Naive thymus-derived CD4-positive, alpha-beta T cell (primary cell): ENCODE measurements around the gene SLCO2A1. TPM values are rescaled to one million over a fixed set of nuclear protein-coding genes. Genes with fewer than 3 reads are reported as not detected.

Experiments
- ATAC-seq: fragments of 150-1000 bp; cut with Tn5 transposase; 2 replicates; pipeline ENCODE4 v1.10.0; 2021; ENCODE audit warnings: mild to moderate bottlenecking, moderate library complexity
- CTCF ChIA-PET: fragments of 350-600 bp; sonication (Branson Sonifier 250); formaldehyde crosslinking; loops from one replicate; lab custom pipeline; 2021; ENCODE audit warnings: antibody characterized with exemption; lab: Charles Lee
- POLR2A ChIA-PET: fragments of 350-600 bp; sonication (Branson Sonifier 250); formaldehyde crosslinking; loops from one replicate; lab custom pipeline; 2021; ENCODE audit warnings: antibody characterized with exemption, inconsistent platforms; lab: Charles Lee
- DNase-seq, 9 donors: peaks; one replicate each; pipeline versions ENCODE4 v3.0.0 to v3.0.0-alpha.2; 2020 to 2022; ENCODE audit warnings: mixed read lengths in 1 of 9
- H3K27ac ChIP-seq: one replicate; pipeline ENCODE4 v1.7.0; 2013; ENCODE audit warnings: mild to moderate bottlenecking, low read depth, low read length, moderate library complexity
- H3K27me3 ChIP-seq, 2 donors: one replicate each; pipeline ENCODE4 v1.7.0; 2013; ENCODE audit warnings: low read length in 2 of 2, mild to moderate bottlenecking in 2 of 2, moderate library complexity in 2 of 2; ENCODE audit not compliant: control insufficient read depth in 2 of 2, insufficient read depth in 2 of 2
- H3K36me3 ChIP-seq, 3 experiments: 1 replicate in 2 of 3; 2 replicates in 1 of 3; pipeline ENCODE4 v1.7.0; 2013; ENCODE audit warnings: low read length in 3 of 3, mild to moderate bottlenecking in 3 of 3, moderate library complexity in 1 of 3; ENCODE audit not compliant: insufficient read depth in 3 of 3, control insufficient read depth in 2 of 3
- H3K4me1 ChIP-seq, 2 donors: one replicate each; pipeline ENCODE4 v1.7.0; 2013; ENCODE audit warnings: low read length in 2 of 2, mild to moderate bottlenecking in 2 of 2, moderate library complexity in 1 of 2; ENCODE audit not compliant: control insufficient read depth in 2 of 2, insufficient read depth in 2 of 2
- H3K4me3 ChIP-seq: 2 replicates; pipeline ENCODE4 v1.7.0; 2013; ENCODE audit warnings: mild to moderate bottlenecking, low read length
- H3K9me3 ChIP-seq, 3 experiments: 1 replicate in 2 of 3; 2 replicates in 1 of 3; pipeline ENCODE4 v1.7.0; 2013; ENCODE audit warnings: low read length in 3 of 3; ENCODE audit not compliant: control insufficient read depth in 2 of 3
- H3K27ac Mint-ChIP-seq, 9 donors: one replicate each; pipeline ENCODE4 v1.8.0; 2020 to 2022; ENCODE audit warnings: mixed read lengths in 9 of 9, mild to moderate bottlenecking in 8 of 9, moderate library complexity in 5 of 9, inconsistent platforms in 2 of 9
- H3K27me3 Mint-ChIP-seq, 5 donors: one replicate each; pipeline ENCODE4 v1.8.0; 2021 to 2022; ENCODE audit warnings: mixed read lengths in 5 of 5, mild to moderate bottlenecking in 1 of 5
- H3K36me3 Mint-ChIP-seq, 5 donors: one replicate each; pipeline ENCODE4 v1.8.0; 2020 to 2022; ENCODE audit warnings: mixed read lengths in 5 of 5, mild to moderate bottlenecking in 3 of 5, inconsistent platforms in 1 of 5
- H3K4me1 Mint-ChIP-seq, 7 donors: one replicate each; pipeline ENCODE4 v1.8.0; 2020 to 2022; ENCODE audit warnings: mixed read lengths in 7 of 7, mild to moderate bottlenecking in 3 of 7, inconsistent platforms in 1 of 7
- H3K4me3 Mint-ChIP-seq, 10 donors: one replicate each; pipeline ENCODE4 v1.8.0; 2020 to 2022; ENCODE audit warnings: mild to moderate bottlenecking in 10 of 10, mixed read lengths in 10 of 10, moderate library complexity in 6 of 10, inconsistent platforms in 2 of 10
- H3K9me3 Mint-ChIP-seq, 11 donors: one replicate each; pipeline ENCODE4 v1.8.0; 2020 to 2022; ENCODE audit warnings: mixed read lengths in 11 of 11, mild to moderate bottlenecking in 4 of 11, inconsistent platforms in 1 of 11, moderate library complexity in 1 of 11
- intact Hi-C, 2 donors: fragments of 100-400 bp; cut with micrococcal nuclease; formaldehyde crosslinking; loops; one replicate each; pipeline ENCODE4 v1.15.1; 2023
- polyA plus RNA-seq, 2 donors: library from polyadenylated mRNA; unstranded; fragments of 300-500 nt; fragmentation: Illumina TruSeq; gene quantifications; one replicate each; pipeline ENCODE4 v1.2.3, GENCODE V29; 2021
- total RNA-seq, 6 experiments: library from RNA in 5 of 6; stranded (reverse) in 5 of 6; gene quantifications; 1 replicate in 5 of 6; 2 replicates in 1 of 6; pipeline ENCODE4 v1.2.3 and lab custom pipeline; 2021 to 2026

SLCO2A1 gene
- total and polyA plus RNA-seq, 7 experiments from 2014 or later: not detected

DNA sequence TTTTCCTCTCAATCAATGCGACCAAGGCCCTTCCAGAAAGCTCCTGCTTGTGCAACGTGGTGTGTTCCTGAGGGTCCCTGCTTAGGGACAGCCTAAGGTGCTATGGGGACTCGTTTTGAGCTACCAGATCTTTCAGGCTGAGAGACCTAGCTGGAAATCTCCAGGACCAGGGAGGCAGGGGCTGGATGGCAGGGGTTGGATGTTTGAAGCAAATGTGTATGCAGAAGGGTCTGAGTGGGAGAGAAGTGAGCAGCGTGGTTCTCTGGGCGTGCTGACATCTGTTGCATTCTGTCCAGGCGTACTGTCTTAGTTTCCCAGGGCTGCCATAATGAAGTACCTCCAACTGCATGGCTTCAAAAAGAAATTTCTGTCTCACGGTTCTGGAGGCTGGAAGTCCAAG is 31.7 kb upstream of the SLCO2A1 start:
- CTCF ChIA-PET: no interaction called here
- POLR2A ChIA-PET: no interaction called here
- H3K9me3 ChIP-seq: no peaks in the 10 kb centered on the region
- no peaks in the 10 kb centered on the region for H3K36me3 ChIP-seq
- intact Hi-C loops: no loop called here
- no peaks in the 10 kb centered on the region for H3K27me3 ChIP-seq
- no peak overlapping the region for H3K4me3 Mint-ChIP-seq
- ATAC-seq (no peak), DNase-seq (no peak)
- no peak overlapping the region for H3K27ac Mint-ChIP-seq
- H3K4me3 ChIP-seq: no peak overlapping the region
- peaks cover 0 to 3% (median 0%) of the 10 kb centered on the region in 7 donors for H3K4me1 Mint-ChIP-seq
- H3K4me1 ChIP-seq: no peaks in the 10 kb centered on the region
- H3K27ac ChIP-seq: no peak overlapping the region
- no peaks in the 10 kb centered on the region for H3K36me3 Mint-ChIP-seq
- peaks cover 0 to 9% (median 4%) of the 10 kb centered on the region in 5 donors for H3K27me3 Mint-ChIP-seq
- peaks cover 0 to 2% (median 0%) of the 10 kb centered on the region in 11 donors for H3K9me3 Mint-ChIP-seq

DNA sequence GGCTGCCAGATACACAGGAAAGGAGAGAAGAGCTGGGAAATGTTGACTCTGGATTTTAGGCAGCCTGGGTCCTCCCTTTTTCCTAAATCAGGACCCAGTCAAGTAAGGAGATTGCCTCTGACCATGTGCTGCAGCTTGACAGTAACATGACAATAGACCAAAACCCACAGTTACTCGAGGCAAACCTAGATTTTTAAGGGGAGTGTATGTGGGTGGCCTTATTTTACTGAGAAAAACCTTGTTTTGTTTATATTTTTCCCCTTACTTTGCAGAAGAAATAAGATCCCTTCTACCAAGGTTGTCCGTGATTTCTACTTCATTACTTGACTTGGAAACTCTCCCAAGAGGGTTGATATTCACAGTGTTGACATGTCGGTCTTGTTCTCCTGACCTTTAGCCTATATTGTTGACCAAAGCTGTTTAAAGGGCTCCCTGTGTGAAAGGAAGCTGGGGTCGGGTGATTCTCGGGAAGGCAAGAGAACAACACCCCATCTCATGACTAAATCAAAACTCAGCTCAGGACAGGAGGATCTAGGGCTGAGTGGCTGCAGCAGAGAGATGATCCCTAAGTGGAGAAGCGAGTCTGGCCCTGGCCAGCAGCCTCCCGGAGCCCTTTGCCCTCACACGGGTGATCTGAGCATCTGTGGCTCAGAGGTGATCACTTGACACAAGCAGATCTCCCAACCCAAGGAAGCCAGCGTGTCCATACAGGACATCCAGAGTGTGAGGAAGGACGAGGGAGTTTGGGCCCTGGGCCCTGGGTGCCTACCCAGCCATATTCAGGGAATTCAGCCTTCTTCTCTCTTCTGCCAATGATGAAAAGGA is 31.0 kb upstream of the SLCO2A1 start:
- Mint-ChIP-seq H3K4me3 (no peak overlapping the region), H3K27me3 (peaks cover 0 to 6% (median 3%) of the 10 kb centered on the region in 5 donors), H3K36me3 (no peaks in the 10 kb centered on the region), H3K27ac (no peak overlapping the region), H3K4me1 (peaks cover 0 to 3% (median 0%) of the 10 kb centered on the region in 7 donors), H3K9me3 (peaks cover 0 to 2% (median 0%) of the 10 kb centered on the region in 11 donors)
- ChIA-PET CTCF (interaction anchor here (0.9 kb wide), 1 partner anchor 11 kb away, joined by 3 read pairs; no protein-coding TSS in a partner anchor), POLR2A (no interaction called here)
- no peak for ATAC-seq
- H3K27ac ChIP-seq: no peak overlapping the region
- no peaks in the 10 kb centered on the region for H3K9me3 ChIP-seq
- H3K27me3 ChIP-seq: no peaks in the 10 kb centered on the region
- no peaks in the 10 kb centered on the region for H3K36me3 ChIP-seq
- H3K4me1 ChIP-seq: no peaks in the 10 kb centered on the region
- no peak overlapping the region for H3K4me3 ChIP-seq
- intact Hi-C loops: no loop called here
- DNase-seq: no peak

DNA sequence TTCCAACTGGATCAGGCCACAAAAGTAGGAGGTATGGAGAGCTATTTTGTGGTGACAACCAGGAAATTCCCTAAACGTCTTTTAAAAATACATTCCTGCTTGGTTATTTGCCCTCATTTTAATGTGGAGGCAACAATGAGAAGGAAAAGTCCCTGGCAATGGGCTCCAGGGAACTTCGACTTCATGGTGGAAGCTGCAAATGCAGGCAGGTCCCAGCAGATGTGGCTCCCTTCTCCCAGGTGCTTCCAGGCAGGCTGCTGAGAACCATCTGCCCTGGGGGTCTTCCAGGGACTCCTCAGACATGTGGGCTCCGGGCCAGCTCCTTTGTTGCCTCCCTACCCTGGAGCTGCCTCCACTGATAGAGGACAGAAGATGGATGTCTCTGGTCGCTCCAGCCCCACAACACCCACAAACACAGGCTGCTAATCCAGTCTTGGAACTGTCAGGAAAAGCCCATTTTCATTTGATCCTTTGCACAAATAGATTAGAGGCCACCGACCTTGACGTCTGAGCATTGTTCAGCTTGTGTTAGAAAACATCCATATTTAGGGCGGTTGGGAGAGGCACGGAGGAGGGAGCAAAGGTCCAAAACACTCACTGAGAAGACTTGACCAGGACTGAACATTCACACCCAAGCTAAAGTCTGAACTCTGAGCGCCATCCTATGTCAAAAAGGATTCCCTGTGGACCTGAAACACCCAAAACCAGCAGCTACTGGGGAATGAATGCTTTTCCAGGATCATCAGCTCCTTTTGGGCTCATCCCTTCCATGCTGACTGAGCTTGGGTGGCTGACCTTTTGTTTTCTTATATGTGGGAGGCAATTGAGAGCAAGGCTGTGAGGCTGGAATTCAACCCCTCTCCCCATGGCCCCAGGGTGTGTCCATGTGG is 30.2 kb upstream of the SLCO2A1 start:
- no peaks in the 10 kb centered on the region for H3K9me3 ChIP-seq
- DNase-seq (no peak), ATAC-seq (no peak)
- intact Hi-C loops: no loop called here
- H3K27ac ChIP-seq: no peak overlapping the region
- Mint-ChIP-seq H3K4me1 (peaks cover 0 to 5% (median 0%) of the 10 kb centered on the region in 7 donors), H3K4me3 (no peak overlapping the region), H3K27ac (no peak overlapping the region), H3K9me3 (peaks cover 0 to 2% (median 0%) of the 10 kb centered on the region in 11 donors), H3K27me3 (peaks cover 0 to 6% (median 3%) of the 10 kb centered on the region in 5 donors), H3K36me3 (no peaks in the 10 kb centered on the region)
- CTCF ChIA-PET: interaction anchor here (0.9 kb wide), 1 partner anchor 10 kb away, joined by 3 read pairs; no protein-coding TSS in a partner anchor
- POLR2A ChIA-PET: no interaction called here
- H3K27me3 ChIP-seq: no peaks in the 10 kb centered on the region
- no peaks in the 10 kb centered on the region for H3K36me3 ChIP-seq
- no peaks in the 10 kb centered on the region for H3K4me1 ChIP-seq
- H3K4me3 ChIP-seq: no peak overlapping the region

DNA sequence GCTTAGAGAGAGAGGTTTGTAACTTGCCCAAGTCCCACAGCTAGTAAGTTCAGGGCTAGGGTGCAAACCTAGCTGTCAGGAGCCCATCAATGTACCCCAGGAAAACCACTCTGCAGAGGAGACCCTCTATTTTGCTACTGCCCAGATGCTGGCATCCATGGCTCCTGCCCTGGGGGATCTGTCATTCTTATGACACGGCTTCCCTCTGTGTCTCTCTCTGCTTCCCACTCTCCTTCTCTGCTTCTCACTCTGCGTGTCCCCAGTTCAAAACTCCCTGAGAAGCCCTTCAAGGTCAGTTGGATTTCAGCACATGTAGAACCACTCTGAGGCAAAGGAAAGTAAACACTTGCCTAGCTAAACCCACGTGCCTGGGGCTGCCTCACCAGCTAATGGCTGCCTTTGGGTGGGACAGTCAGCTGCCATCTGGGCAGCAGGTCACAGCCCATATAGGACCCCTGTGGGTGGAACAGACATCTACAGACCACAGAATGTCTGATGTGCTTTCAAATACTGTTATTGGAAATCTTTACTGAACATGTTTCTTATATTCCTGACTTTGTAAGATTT is 29.4 kb upstream of the SLCO2A1 start:
- no peak for DNase-seq
- Mint-ChIP-seq H3K27ac (peak overlapping the region in 1 of 9 donors; percentile 56), H3K4me3 (no peak overlapping the region), H3K36me3 (no peaks in the 10 kb centered on the region), H3K4me1 (peaks cover 0 to 8% (median 0%) of the 10 kb centered on the region in 7 donors), H3K9me3 (peaks cover 0 to 2% (median 0%) of the 10 kb centered on the region in 11 donors), H3K27me3 (peaks cover 0 to 6% (median 3%) of the 10 kb centered on the region in 5 donors)
- H3K4me1 ChIP-seq: no peaks in the 10 kb centered on the region
- no peak for ATAC-seq
- no peaks in the 10 kb centered on the region for H3K27me3 ChIP-seq
- no peaks in the 10 kb centered on the region for H3K36me3 ChIP-seq
- no peak overlapping the region for H3K4me3 ChIP-seq
- ChIA-PET CTCF (no interaction called here), POLR2A (no interaction called here)
- intact Hi-C loops: no loop called here
- H3K9me3 ChIP-seq: no peaks in the 10 kb centered on the region
- H3K27ac ChIP-seq: no peak overlapping the region

DNA sequence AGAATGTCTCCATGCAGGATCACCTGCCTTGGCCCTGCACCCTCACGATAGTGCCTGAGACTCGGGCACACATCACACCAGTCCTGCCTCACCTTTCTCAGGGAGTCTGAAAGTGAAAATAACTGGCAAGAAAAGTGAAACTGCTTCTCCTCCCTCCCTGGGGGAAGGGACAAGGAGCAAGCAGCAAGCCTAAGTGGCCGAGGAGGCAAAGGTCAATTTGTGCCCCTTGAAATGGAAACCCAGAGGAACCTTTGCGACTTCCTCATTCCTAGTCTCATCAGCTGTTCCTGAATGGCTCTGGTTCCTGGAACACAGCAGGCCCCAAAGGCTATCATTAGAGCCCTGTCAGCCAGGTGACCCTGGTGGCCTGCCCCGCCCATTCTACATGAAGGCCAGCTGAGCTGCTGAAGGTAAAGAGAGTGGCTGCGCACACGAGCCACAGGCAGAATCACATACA is 28.0 kb upstream of the SLCO2A1 start:
- H3K4me3 ChIP-seq: no peak overlapping the region
- Mint-ChIP-seq H3K4me1 (peaks cover 0 to 8% (median 0%) of the 10 kb centered on the region in 7 donors), H3K36me3 (no peaks in the 10 kb centered on the region), H3K27ac (no peak overlapping the region), H3K27me3 (peaks cover 0 to 6% (median 3%) of the 10 kb centered on the region in 5 donors), H3K4me3 (no peak overlapping the region), H3K9me3 (peaks cover 0 to 2% (median 0%) of the 10 kb centered on the region in 11 donors)
- ChIA-PET CTCF (no interaction called here), POLR2A (no interaction called here)
- no peak overlapping the region for H3K27ac ChIP-seq
- ATAC-seq: no peak
- H3K9me3 ChIP-seq: no peaks in the 10 kb centered on the region
- intact Hi-C loops: no loop called here
- H3K36me3 ChIP-seq: no peaks in the 10 kb centered on the region
- no peaks in the 10 kb centered on the region for H3K27me3 ChIP-seq
- DNase-seq: no peak
- no peaks in the 10 kb centered on the region for H3K4me1 ChIP-seq

DNA sequence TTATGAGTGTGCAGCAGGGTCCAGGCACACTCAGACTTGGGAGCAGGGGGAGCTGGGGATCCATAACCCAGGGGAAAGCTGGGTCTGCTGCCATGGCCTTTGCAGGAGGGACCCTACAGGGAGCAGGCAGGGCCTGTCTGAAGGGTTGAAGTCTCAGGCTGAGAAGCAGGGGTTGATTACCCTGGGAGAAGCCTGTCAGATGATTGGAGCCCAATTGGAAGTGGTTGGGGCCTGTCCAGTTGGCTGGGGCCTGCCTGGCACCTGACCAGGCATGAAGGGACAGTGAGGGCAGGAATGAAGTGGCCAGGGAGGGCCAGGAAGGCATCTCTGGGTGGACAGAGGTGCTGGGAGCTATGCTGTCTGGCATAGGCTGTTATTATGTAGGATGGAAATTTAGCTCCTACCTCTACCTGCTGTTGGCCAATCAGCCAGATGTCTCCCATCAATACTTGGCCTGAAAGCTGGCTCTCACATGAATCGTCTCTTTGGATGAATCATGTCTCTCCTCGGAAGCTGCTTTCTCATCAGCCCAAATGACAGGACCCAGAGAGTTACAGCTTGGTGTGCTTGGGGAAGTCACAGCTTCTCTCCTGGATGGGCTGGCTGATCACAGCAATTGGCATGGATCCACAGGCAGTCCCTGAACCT is 27.4 kb upstream of the SLCO2A1 start:
- ATAC-seq (no peak), DNase-seq (no peak)
- Histone ChIP-seq H3K4me1 (no peaks in the 10 kb centered on the region), H3K36me3 (no peaks in the 10 kb centered on the region), H3K4me3 (no peak overlapping the region), H3K27me3 (no peaks in the 10 kb centered on the region), H3K27ac (no peak overlapping the region), H3K9me3 (no peaks in the 10 kb centered on the region)
- Mint-ChIP-seq H3K9me3 (peaks cover 0 to 3% (median 0%) of the 10 kb centered on the region in 11 donors), H3K27me3 (peaks cover 0 to 5% (median 3%) of the 10 kb centered on the region in 5 donors), H3K27ac (no peak overlapping the region), H3K36me3 (no peaks in the 10 kb centered on the region), H3K4me3 (no peak overlapping the region), H3K4me1 (peaks cover 0 to 8% (median 0%) of the 10 kb centered on the region in 7 donors)
- ChIA-PET POLR2A (no interaction called here), CTCF (no interaction called here)
- intact Hi-C loops: no loop called here
